Uterus (tissue), 2 donors: ENCODE measurements around the gene SYT14.

Source experiments
- CTCF ChIP-seq, 4 experiments: fragments of 200-600 bp in 2 of 4; fragments of 450-650 bp in 2 of 4; sonication (generic) in 2 of 4; IDR thresholded peaks; one replicate each; pipeline ENCODE4 v1.5.1; 2016 to 2019; ENCODE audit warnings: antibody characterized with exemption in 4 of 4, mild to moderate bottlenecking in 2 of 4, moderate library complexity in 1 of 4
- POLR2A ChIP-seq, 2 donors: fragments of 450-650 bp; IDR thresholded peaks; one replicate each; pipeline ENCODE4 v1.6.1; 2016; ENCODE audit warnings: antibody characterized with exemption in 2 of 2, mild to moderate bottlenecking in 1 of 2, moderate library complexity in 1 of 2

- no peak for TF ChIP-seq CTCF (IDR thresholded peaks at IDR 0.05)
- TF ChIP-seq POLR2A (IDR thresholded peaks at IDR 0.05): no peak
Measured at GRCh38 chr1:209920844-209921243, 17.2 kb upstream of the SYT14 start.
